Stimulated activated naive CD4-positive, alpha-beta T cell (primary cell): ENCODE results near the gene EIF4E1B.
A peak's percentile ranks its signal among the peaks of the same experiment; 100 is the strongest.
"Not testable (repeated sequence)": the region's sequence is repeated elsewhere in the genome, so short reads cannot be mapped to it uniquely, and the experiment has no call there.

Experiments
- DNase-seq, 6 experiments: peaks; one replicate each; lab custom pipeline; 2025; lab: John Stamatoyannopoulos, UW

Gene EIF4E1B

GRCh38 chr5:176629853-176630680 lies at the start of gene EIF4E1B, which contains the start of gene SNCB:
Gene EIF4E1B (plus strand): TSS chr5:176630675. CDS start chr5:176642788, 12,113 bp downstream.
Gene SNCB (minus strand): TSS chr5:176630534. CDS start chr5:176629654, 880 bp downstream.
- peak in 2 of 6 experiments; percentile 10 to 15 for DNase-seq

GRCh38 chr5:176581361-176581760 lies 49.1 kb upstream of the EIF4E1B start:
- no peak for DNase-seq

GRCh38 chr5:176583076-176583475 lies 47.4 kb upstream of the EIF4E1B start:
- DNase-seq: no peak

- no peak for DNase-seq
Observed at GRCh38 chr5:176587398-176587797, 43.1 kb upstream of the EIF4E1B start.

- no peak for DNase-seq
Observed at GRCh38 chr5:176588297-176588696, 42.2 kb upstream of the EIF4E1B start.

GRCh38 chr5:176589039-176589769 lies 41.3 kb upstream of the EIF4E1B start:
- no peak for DNase-seq

- DNase-seq: no peak
Observed at GRCh38 chr5:176590035-176590717, 40.3 kb upstream of the EIF4E1B start.

GRCh38 chr5:176591667-176592066 lies 38.8 kb upstream of the EIF4E1B start:
- DNase-seq: not testable (repeated sequence)

- no peak for DNase-seq
Observed at GRCh38 chr5:176592573-176592972, 37.9 kb upstream of the EIF4E1B start.

GRCh38 chr5:176593273-176593869 lies 37.1 kb upstream of the EIF4E1B start:
- no peak for DNase-seq

- no peak for DNase-seq
Observed at GRCh38 chr5:176594554-176594953, 35.9 kb upstream of the EIF4E1B start.

GRCh38 chr5:176595386-176595943 lies 35.0 kb upstream of the EIF4E1B start:
- DNase-seq: no peak

GRCh38 chr5:176596069-176596644 lies 34.3 kb upstream of the EIF4E1B start:
- no peak for DNase-seq

GRCh38 chr5:176596689-176597416 lies 33.6 kb upstream of the EIF4E1B start:
- peak; percentile 60 to 80 (median 62) for DNase-seq

- DNase-seq: peak in 1 of 6 experiments; percentile 17
Observed at GRCh38 chr5:176597417-176598389, 32.8 kb upstream of the EIF4E1B start.

- DNase-seq: not testable (repeated sequence)
Observed at GRCh38 chr5:176599749-176600430, 30.6 kb upstream of the EIF4E1B start.

- no peak for DNase-seq
Observed at GRCh38 chr5:176601901-176602482, 28.5 kb upstream of the EIF4E1B start.

GRCh38 chr5:176603091-176603490 lies 27.4 kb upstream of the EIF4E1B start:
- DNase-seq: no peak
